Germinal center (tissue), 1 donor: ENCODE measurements around the gene MFAP3L.
"Not testable (repeated sequence)": the region's sequence is repeated elsewhere in the genome, so short reads cannot be mapped to it uniquely, and the experiment has no call there.

Experiments
- DNase-seq: peaks from one replicate; pipeline ENCODE4 v3.0.0; 2012; ENCODE audit warnings: mixed read lengths, low spot score

The MFAP3L gene

GRCh38 chr4:170026253-170027021 lies at the start of gene MFAP3L:
TSS of gene MFAP3L (minus strand) at chr4:170026395. CDS start at chr4:170005877, 20,518 bp downstream.
- DNase-seq = peak; percentile 87

GRCh38 chr4:170071196-170071595 lies 45.0 kb upstream of the MFAP3L start:
- no peak for DNase-seq

GRCh38 chr4:170068438-170069128 lies 42.4 kb upstream of the MFAP3L start:
- DNase-seq = no peak

GRCh38 chr4:170059421-170059820 lies 33.2 kb upstream of the MFAP3L start:
- no peak for DNase-seq

GRCh38 chr4:170058826-170059225 lies 32.6 kb upstream of the MFAP3L start:
- DNase-seq = no peak

- DNase-seq = no peak
These were observed 31.7 kb upstream of the MFAP3L start for GRCh38 chr4:170057866-170058265.

GRCh38 chr4:170052919-170053318 lies 26.7 kb upstream of the MFAP3L start:
- no peak for DNase-seq

- DNase-seq = no peak
These were observed 25.2 kb upstream of the MFAP3L start for GRCh38 chr4:170051402-170051801.

- no peak for DNase-seq
These were observed 23.6 kb upstream of the MFAP3L start for GRCh38 chr4:170049766-170050165.

- peak; percentile 8 for DNase-seq
These were observed 21.7 kb upstream of the MFAP3L start for GRCh38 chr4:170047771-170048354.

- DNase-seq = not testable (repeated sequence)
These were observed 20.0 kb upstream of the MFAP3L start for GRCh38 chr4:170046156-170046555.

GRCh38 chr4:170040031-170040680 lies 14.0 kb upstream of the MFAP3L start:
- no peak for DNase-seq

GRCh38 chr4:170038769-170039168 lies 12.6 kb upstream of the MFAP3L start:
- no peak for DNase-seq

GRCh38 chr4:170038232-170038631 lies 12.0 kb upstream of the MFAP3L start:
- DNase-seq = no peak

- DNase-seq = no peak
These were observed 11.3 kb upstream of the MFAP3L start for GRCh38 chr4:170037481-170037880.

- DNase-seq = no peak
These were observed 9.7 kb upstream of the MFAP3L start for GRCh38 chr4:170035845-170036244.

- DNase-seq = no peak
These were observed 9.0 kb upstream of the MFAP3L start for GRCh38 chr4:170035231-170035630.

GRCh38 chr4:170033999-170034398 lies 7.8 kb upstream of the MFAP3L start:
- DNase-seq = no peak

- DNase-seq = no peak
These were observed 3.9 kb upstream of the MFAP3L start for GRCh38 chr4:170030121-170030520.

- peak; percentile 88 for DNase-seq
These were observed 1.1 kb upstream of the MFAP3L start for GRCh38 chr4:170027181-170027829.

GRCh38 chr4:170025523-170026252 lies 507 bp downstream of the MFAP3L start:
- no peak for DNase-seq
